PFSK-1 (cell line): Measurements from ENCODE around the gene SLC4A2.

Experiments used
- FOXP2 ChIP-seq: optimal IDR thresholded peaks from 2 replicates; pipeline ENCODE3; 2011; ENCODE audit warnings: borderline replicate concordance, control low read depth, inconsistent platforms; ENCODE audit not compliant: insufficient read depth; ENCODE audit errors: extremely low read length, extremely low read depth
- POLR2AphosphoS5 ChIP-seq: IDR thresholded peaks from 2 replicates; pipeline ENCODE4 v1.6.1; 2012; ENCODE audit warnings: low read depth, mild to moderate bottlenecking, control low read depth, low read length, moderate library complexity
- SIN3A ChIP-seq: IDR thresholded peaks from 2 replicates; pipeline ENCODE4 v1.6.1; 2012; ENCODE audit warnings: mild to moderate bottlenecking, low read length, moderate library complexity, borderline replicate concordance; ENCODE audit not compliant: insufficient read depth
- TAF1 ChIP-seq: IDR thresholded peaks from 2 replicates; pipeline ENCODE4 v1.6.1; 2012; ENCODE audit warnings: low read length, control low read depth, borderline replicate concordance; ENCODE audit not compliant: insufficient read depth
- TF ChIP-seq, protein P1 (sequence below), 2 experiments: IDR thresholded peaks; 2 replicates each; pipeline versions ENCODE4 v1.6.1 to v1.8.0; 2011 to 2012; ENCODE audit warnings: low read depth in 2 of 2, low read length in 2 of 2, control low read depth in 1 of 2, inconsistent platforms in 1 of 2, mild to moderate bottlenecking in 1 of 2, moderate library complexity in 1 of 2; ENCODE audit not compliant: insufficient read depth in 1 of 2

The SLC4A2 gene

GRCh38 chr7:151102991-151103390, 43.6 kb downstream of the SLC4A2 start:
- TF ChIP-seq POLR2AphosphoS5 (no peak), FOXP2 (no peak), TAF1 (no peak)

DNA sequence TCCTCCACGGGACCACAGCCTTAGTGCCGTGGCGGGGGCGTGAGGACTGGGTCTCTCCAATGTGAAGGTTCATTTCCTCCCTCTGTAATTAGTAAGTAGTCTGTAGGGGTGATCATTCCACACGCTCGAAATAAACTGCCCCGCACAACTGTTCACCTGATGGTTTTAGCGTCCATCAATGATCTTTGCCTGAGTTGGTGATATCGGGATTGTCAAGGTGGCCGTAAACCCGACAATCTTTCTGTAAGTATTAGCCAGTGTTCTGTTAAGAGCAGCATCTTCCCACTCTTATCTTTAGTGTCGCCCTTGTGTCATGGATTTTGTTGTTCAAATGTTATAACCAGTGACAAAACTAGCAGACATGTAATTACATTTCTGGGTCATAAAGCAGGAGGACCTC, 44.6 kb downstream of the SLC4A2 start:
- TF ChIP-seq TAF1 (no peak), SIN3A (no peak), POLR2AphosphoS5 (no peak)

DNA sequence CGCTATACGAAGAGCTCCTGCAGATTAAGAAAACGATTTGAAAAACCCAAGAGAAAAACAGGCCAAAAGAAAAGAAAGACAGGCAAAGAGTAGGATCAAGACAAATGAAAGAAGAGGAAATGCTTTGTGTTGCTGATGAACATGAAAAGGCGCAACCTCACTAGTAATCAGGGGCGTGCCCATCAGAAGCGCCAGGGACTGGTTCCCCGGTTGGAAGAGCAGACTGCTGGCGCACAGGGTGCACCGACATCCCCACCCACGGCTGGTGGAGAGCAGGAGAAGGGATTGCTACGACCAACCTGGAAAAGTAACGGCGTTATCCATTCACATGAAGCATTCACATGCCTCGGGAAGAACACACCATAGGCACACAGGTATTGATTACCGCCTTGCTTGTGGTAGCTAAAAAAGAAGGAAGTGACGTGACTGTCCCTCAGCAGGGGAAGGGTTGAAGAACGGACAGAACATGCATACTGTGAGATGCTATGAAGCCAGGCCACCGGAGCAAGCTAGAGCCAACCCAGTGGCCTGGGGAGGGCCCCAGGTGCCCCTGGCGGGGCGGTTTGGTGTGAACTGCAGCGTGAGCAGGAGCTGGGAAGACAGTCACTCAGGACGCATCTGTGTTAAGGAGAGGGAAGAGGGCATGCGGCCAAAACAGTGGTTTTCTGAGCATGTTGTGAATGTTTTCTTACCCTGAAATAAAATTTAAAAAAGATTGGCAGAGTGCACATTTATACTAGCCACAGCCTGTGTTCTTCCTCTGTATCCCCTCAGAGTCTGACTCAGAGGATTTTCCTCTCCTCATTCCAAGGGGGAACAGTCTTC, 45.2 kb downstream of the SLC4A2 start:
- TF ChIP-seq, protein P1, sequence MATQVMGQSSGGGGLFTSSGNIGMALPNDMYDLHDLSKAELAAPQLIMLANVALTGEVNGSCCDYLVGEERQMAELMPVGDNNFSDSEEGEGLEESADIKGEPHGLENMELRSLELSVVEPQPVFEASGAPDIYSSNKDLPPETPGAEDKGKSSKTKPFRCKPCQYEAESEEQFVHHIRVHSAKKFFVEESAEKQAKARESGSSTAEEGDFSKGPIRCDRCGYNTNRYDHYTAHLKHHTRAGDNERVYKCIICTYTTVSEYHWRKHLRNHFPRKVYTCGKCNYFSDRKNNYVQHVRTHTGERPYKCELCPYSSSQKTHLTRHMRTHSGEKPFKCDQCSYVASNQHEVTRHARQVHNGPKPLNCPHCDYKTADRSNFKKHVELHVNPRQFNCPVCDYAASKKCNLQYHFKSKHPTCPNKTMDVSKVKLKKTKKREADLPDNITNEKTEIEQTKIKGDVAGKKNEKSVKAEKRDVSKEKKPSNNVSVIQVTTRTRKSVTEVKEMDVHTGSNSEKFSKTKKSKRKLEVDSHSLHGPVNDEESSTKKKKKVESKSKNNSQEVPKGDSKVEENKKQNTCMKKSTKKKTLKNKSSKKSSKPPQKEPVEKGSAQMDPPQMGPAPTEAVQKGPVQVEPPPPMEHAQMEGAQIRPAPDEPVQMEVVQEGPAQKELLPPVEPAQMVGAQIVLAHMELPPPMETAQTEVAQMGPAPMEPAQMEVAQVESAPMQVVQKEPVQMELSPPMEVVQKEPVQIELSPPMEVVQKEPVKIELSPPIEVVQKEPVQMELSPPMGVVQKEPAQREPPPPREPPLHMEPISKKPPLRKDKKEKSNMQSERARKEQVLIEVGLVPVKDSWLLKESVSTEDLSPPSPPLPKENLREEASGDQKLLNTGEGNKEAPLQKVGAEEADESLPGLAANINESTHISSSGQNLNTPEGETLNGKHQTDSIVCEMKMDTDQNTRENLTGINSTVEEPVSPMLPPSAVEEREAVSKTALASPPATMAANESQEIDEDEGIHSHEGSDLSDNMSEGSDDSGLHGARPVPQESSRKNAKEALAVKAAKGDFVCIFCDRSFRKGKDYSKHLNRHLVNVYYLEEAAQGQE (IDR thresholded peaks at IDR 0.05; ENCODE audit: insufficient read depth in 1 of 2, low read depth in 2 of 2, low read length in 2 of 2), result no peak
- TF ChIP-seq POLR2AphosphoS5, result no peak

- TF ChIP-seq, protein P1 (IDR thresholded peaks at IDR 0.05; ENCODE audit: insufficient read depth in 1 of 2, low read depth in 2 of 2, low read length in 2 of 2), result no peak
- TF ChIP-seq TAF1, result no peak
- no peak for TF ChIP-seq POLR2AphosphoS5
- TF ChIP-seq FOXP2, result no peak
- TF ChIP-seq SIN3A, result no peak
These were observed 48.5 kb downstream of the SLC4A2 start for GRCh38 chr7:151107882-151108281.

- TF ChIP-seq TAF1, result no peak
- TF ChIP-seq FOXP2, result no peak
- no peak for TF ChIP-seq POLR2AphosphoS5
These were observed 50.0 kb downstream of the SLC4A2 start for GRCh38 chr7:151109094-151110048.

GRCh38 chr7:151110236-151110940, 51.0 kb downstream of the SLC4A2 start:
- no peak for TF ChIP-seq TAF1
- TF ChIP-seq FOXP2, result no peak
- TF ChIP-seq POLR2AphosphoS5, result no peak
- TF ChIP-seq, protein P1 (IDR thresholded peaks at IDR 0.05; ENCODE audit: insufficient read depth in 1 of 2, low read depth in 2 of 2, low read length in 2 of 2), result no peak
- no peak for TF ChIP-seq SIN3A
